IMR-90 (cell line): ENCODE data around the gene AGT. TPM values are rescaled to one million over a fixed set of nuclear protein-coding genes. Genes with fewer than 3 reads are reported as not detected.
A peak's percentile ranks its signal among the peaks of the same experiment; 100 is the strongest.

Experiments
- ATAC-seq: fragments of 200-7000 bp; cut with Tn5 transposase; 2 replicates; pipeline ENCODE4 v1.9.1; 2020; ENCODE audit warnings: low read depth, mild to moderate bottlenecking, moderate library complexity
- BruUV-seq: library from RNA; stranded (reverse); fragments of 400-500 nt; replicated peaks from 2 replicates; lab custom pipeline; 2021; lab: Mats Ljungman, UMichigan
- CTCF ChIA-PET: fragments of 300-600 bp; formaldehyde crosslinking; extraction: SDS; loops from one replicate; lab custom pipeline; 2021; ENCODE audit warnings: antibody characterized with exemption; lab: Yijun Ruan, JAX
- POLR2A ChIA-PET: fragments of 300-600 bp; sonication (Branson Sonifier 250); formaldehyde crosslinking; loops from one replicate; lab custom pipeline; 2022; ENCODE audit warnings: antibody characterized with exemption; ENCODE audit not compliant: unreplicated experiment; lab: Charles Lee
- DNase-seq: peaks from one replicate; pipeline ENCODE4 v3.0.0; 2013
- H2AFZ ChIP-seq: replicated peaks from 2 replicates; pipeline ENCODE3; 2013; ENCODE audit warnings: low read length, mild to moderate bottlenecking; ENCODE audit not compliant: poor library complexity
- H2AK5ac ChIP-seq: 2 replicates; pipeline ENCODE4 v1.6.1; 2013; ENCODE audit warnings: low read depth, low read length, inconsistent platforms
- H2AK9ac ChIP-seq: replicated peaks from 2 replicates; pipeline ENCODE3; 2013; ENCODE audit warnings: mild to moderate bottlenecking, low read depth, low read length, moderate library complexity; ENCODE audit not compliant: poor library complexity
- H2BK120ac ChIP-seq: 2 replicates; pipeline ENCODE4 v1.6.1; 2013; ENCODE audit warnings: low read depth, low read length, inconsistent platforms
- H2BK15ac ChIP-seq: 3 replicates; pipeline ENCODE4 v1.6.1; 2013; ENCODE audit warnings: low read depth, low read length, inconsistent platforms
- H2BK20ac ChIP-seq: 2 replicates; pipeline ENCODE4 v1.6.1; 2013; ENCODE audit warnings: low read depth, mild to moderate bottlenecking, inconsistent platforms, low read length, moderate library complexity
- H2BK5ac ChIP-seq: 2 replicates; pipeline ENCODE4 v1.6.1; 2013; ENCODE audit warnings: mild to moderate bottlenecking, low read depth, low read length, inconsistent platforms; ENCODE audit not compliant: poor library complexity, severe bottlenecking
- H3K14ac ChIP-seq: replicated peaks from 2 replicates; pipeline ENCODE4 v1.6.1; 2013; ENCODE audit warnings: low read depth, low read length, inconsistent platforms
- H3K18ac ChIP-seq: 2 replicates; pipeline ENCODE4 v1.6.1; 2013; ENCODE audit warnings: low read depth, low read length, control low read depth
- H3K23ac ChIP-seq: 2 replicates; pipeline ENCODE4 v1.6.1; 2013; ENCODE audit warnings: low read depth, low read length, inconsistent platforms
- H3K27ac ChIP-seq: 2 replicates; pipeline ENCODE4 v1.5.1; 2013; ENCODE audit warnings: mild to moderate bottlenecking, control low read depth, low read length; ENCODE audit not compliant: insufficient read depth
- H3K27me3 ChIP-seq: 2 replicates; pipeline ENCODE4 v1.6.1; 2013; ENCODE audit warnings: low read length; ENCODE audit not compliant: control insufficient read depth, insufficient read depth
- H3K36me3 ChIP-seq: 2 replicates; pipeline ENCODE4 v1.6.1; 2013; ENCODE audit warnings: low read length, mixed read lengths; ENCODE audit not compliant: control insufficient read depth, insufficient read depth
- H3K4ac ChIP-seq: 2 replicates; pipeline ENCODE4 v1.6.1; 2013; ENCODE audit warnings: low read depth, low read length, inconsistent platforms
- H3K4me1 ChIP-seq: 2 replicates; pipeline ENCODE4 v1.6.1; 2013; ENCODE audit warnings: low read length, mixed read lengths; ENCODE audit not compliant: control insufficient read depth, insufficient read depth
- H3K4me2 ChIP-seq: 2 replicates; pipeline ENCODE4 v1.6.1; 2013; ENCODE audit warnings: low read depth, mild to moderate bottlenecking, control low read depth, low read length, moderate library complexity
- H3K4me3 ChIP-seq: 2 replicates; pipeline ENCODE4 v1.5.1; 2013; ENCODE audit warnings: low read depth, mild to moderate bottlenecking, control low read depth, low read length, moderate library complexity; ENCODE audit not compliant: insufficient read depth
- H3K56ac ChIP-seq: 2 replicates; pipeline ENCODE4 v1.6.1; 2013; ENCODE audit warnings: low read length, inconsistent platforms; ENCODE audit not compliant: insufficient read depth; ENCODE audit errors: extremely low read depth
- H3K79me1 ChIP-seq, 2 experiments: 2 replicates each; pipeline ENCODE4 v1.6.1; 2013; ENCODE audit warnings: low read length in 2 of 2, inconsistent platforms in 1 of 2, low read depth in 1 of 2
- H3K9ac ChIP-seq: 2 replicates; pipeline ENCODE4 v1.6.1; 2013; ENCODE audit warnings: low read depth, low read length, control low read depth
- H3K9me1 ChIP-seq: 2 replicates; pipeline ENCODE4 v1.6.1; 2013; ENCODE audit warnings: low read length, inconsistent platforms; ENCODE audit not compliant: insufficient read depth
- H3K9me3 ChIP-seq: 2 replicates; pipeline ENCODE4 v1.6.1; 2013; ENCODE audit warnings: low read length; ENCODE audit not compliant: control insufficient read depth, insufficient read depth
- H4K20me1 ChIP-seq: 2 replicates; pipeline ENCODE4 v1.6.1; 2013; ENCODE audit warnings: low read length, inconsistent platforms; ENCODE audit not compliant: insufficient read depth
- H4K5ac ChIP-seq: 2 replicates; pipeline ENCODE4 v1.6.1; 2013; ENCODE audit warnings: mild to moderate bottlenecking, low read depth, low read length, control low read depth
- H4K8ac ChIP-seq, 2 experiments: 2 replicates each; pipeline ENCODE4 v1.6.1; 2013; ENCODE audit warnings: low read depth in 2 of 2, low read length in 2 of 2, control low read depth in 1 of 2, inconsistent platforms in 1 of 2
- H4K91ac ChIP-seq: 2 replicates; pipeline ENCODE4 v1.6.1; 2013; ENCODE audit warnings: low read depth, low read length, inconsistent platforms; ENCODE audit not compliant: insufficient read depth
- CHD1 ChIP-seq: IDR thresholded peaks from 2 replicates; pipeline ENCODE4 v1.6.1; 2012; ENCODE audit warnings: low read depth, low read length, improper control_type of control experiment
- FOS ChIP-seq: fragments of 150-350 bp; IDR thresholded peaks from 2 replicates; pipeline ENCODE4 v1.6.1; 2016; ENCODE audit warnings: low read depth, low read length
- MAFK ChIP-seq: IDR thresholded peaks from 2 replicates; pipeline ENCODE4 v1.6.1; 2012; ENCODE audit warnings: low read depth, low read length, improper control_type of control experiment
- NFE2L2 ChIP-seq: fragments of 150-350 bp; IDR thresholded peaks from 2 replicates; pipeline ENCODE4 v1.6.1; 2016; ENCODE audit warnings: low read depth, mild to moderate bottlenecking, low read length
- RCOR1 ChIP-seq: IDR thresholded peaks from 2 replicates; pipeline ENCODE4 v1.6.1; 2012; ENCODE audit warnings: mild to moderate bottlenecking, low read length, improper control_type of control experiment; ENCODE audit not compliant: insufficient replicate concordance
- WGBS, 2 experiments: methylation state at CpG; one replicate each; pipeline versions ENCODE4 v1.1.5 to v1.1.7; 2013; ENCODE audit warnings: missing lambda C conversion rate in 2 of 2; ENCODE audit not compliant: insufficient read length in 1 of 2; ENCODE audit errors: extremely low coverage in 2 of 2; 5-methylcytosine and 5-hydroxymethylcytosine counted together
- dilution Hi-C: fragments of 300-500 bp; cut with HindIII; formaldehyde crosslinking; loops from one replicate; pipeline ENCODE4 v1.14.3; 2018; ENCODE audit warnings: low sequenced_read_pairs; ENCODE audit not compliant: unreplicated experiment
- in situ Hi-C: fragments of 300-500 bp; cut with MboI; formaldehyde crosslinking; loops from 3 replicates; pipeline ENCODE4 v1.14.3; 2019; ENCODE audit warnings: low sequenced_read_pairs, inconsistent platforms, mixed read lengths
- intact Hi-C: fragments of 100-400 bp; cut with micrococcal nuclease; formaldehyde crosslinking; loops from 2 replicates; pipeline ENCODE4 v1.10.0; 2022
- polyA plus RNA-seq, 3 experiments: library from polyadenylated mRNA; depleted of rRNA; stranded (reverse); fragments of >200 nt; gene quantifications; 2 replicates each; pipeline ENCODE4 v1.2.3, GENCODE V29; 2012; ENCODE audit warnings: low replicate concordance in 1 of 3
- total RNA-seq: library from RNA; depleted of rRNA; stranded (reverse); fragments of >200 nt; gene quantifications from 2 replicates; pipeline ENCODE4 v1.2.3, GENCODE V29; 2012
- TF ChIP-seq, protein P1 (sequence below): fragments of 150-350 bp; IDR thresholded peaks from 2 replicates; pipeline ENCODE4 v1.6.1; 2017; ENCODE audit warnings: mild to moderate bottlenecking, antibody characterized with exemption, low read length, low read depth

AGT gene
- total and polyA plus RNA-seq, 2 of the 4 experiments (the other 2 are of a cell fraction) = 0.18 to 0.34 TPM

DNA sequence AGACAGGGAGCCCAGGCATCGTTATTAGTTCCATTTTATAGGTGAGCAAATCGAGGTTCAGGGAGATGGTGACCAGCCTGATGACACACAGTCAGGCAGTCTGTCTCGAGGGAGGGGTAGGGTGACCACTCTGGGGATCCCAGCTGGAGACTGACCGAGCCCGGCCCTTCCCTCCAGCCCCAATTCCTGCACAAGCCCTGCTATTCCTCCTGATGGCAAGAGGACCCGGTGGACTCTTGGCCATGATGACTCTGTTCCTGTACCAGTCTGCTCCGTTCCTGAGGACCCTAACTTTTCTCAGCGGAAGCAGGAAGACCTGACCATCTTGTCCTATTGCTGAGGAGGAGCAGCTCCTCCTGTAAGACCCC, 391 bp downstream of the AGT start:
- dilution Hi-C loops (no loop called here), intact Hi-C loops (loop anchor here (5.0 kb wide), 1 partner anchor 39 kb away; no protein-coding TSS in a partner anchor), in situ Hi-C loops (no loop called here)
- H2BK20ac ChIP-seq = peak overlapping the region; percentile 36; the same call in 1 of the 2 replicates
- no peak overlapping the region for H3K23ac ChIP-seq
- H3K9me3 ChIP-seq = no peaks in the 10 kb centered on the region
- H3K4me1 ChIP-seq = peaks cover 11% of the 10 kb centered on the region
- H3K36me3 ChIP-seq = no peaks in the 10 kb centered on the region
- WGBS, 2 experiments = no CpG with 5 or more reads among the region's 8 CpGs
- POLR2A ChIA-PET = no interaction called here
- H4K91ac ChIP-seq = no peak overlapping the region
- no TSS peak for BruUV-seq
- CTCF ChIA-PET = interaction anchor here (1.2 to 1.6 kb wide), 2 partner anchors 51 to 59 kb away, joined by 3 read pairs; no protein-coding TSS in a partner anchor
- H2AK9ac ChIP-seq = no peak overlapping the region
- peaks cover 4% of the 10 kb centered on the region; the same call in 1 of the 2 replicates for H3K9me1 ChIP-seq
- 0 out of 2 replicates have a peak overlapping the region, but pooled peaks have one; percentile 37 for H3K14ac ChIP-seq
- no peak overlapping the region for H3K9ac ChIP-seq
- no peaks in the 10 kb centered on the region for H4K20me1 ChIP-seq
- H3K27me3 ChIP-seq = peaks cover 2% of the 10 kb centered on the region; the same call in 1 of the 2 replicates
- peak overlapping the region; percentile 75 for H3K4ac ChIP-seq
- peak overlapping the region; percentile 67 for H2AFZ ChIP-seq
- no peak overlapping the region for H3K56ac ChIP-seq
- DNase-seq (no peak), ATAC-seq (no peak)
- no peaks in the 10 kb centered on the region for H3K79me1 ChIP-seq
- H2BK5ac ChIP-seq = no peak overlapping the region
- no peak overlapping the region for H3K27ac ChIP-seq
- peak overlapping the region in 1 of 2 experiments; percentile 24; a peak in 1 of 4 replicates for H4K8ac ChIP-seq
- H3K4me3 ChIP-seq = no peak overlapping the region
- H3K4me2 ChIP-seq = peak overlapping the region; percentile 15; the same call in 1 of the 2 replicates
- no peak overlapping the region; the same call in 1 of the 2 replicates for H2AK5ac ChIP-seq
- peak overlapping the region; percentile 6; the same call in 1 of the 2 replicates for H3K18ac ChIP-seq
- no peak overlapping the region for H2BK15ac ChIP-seq
- TF ChIP-seq FOS (no peak), RCOR1 (no peak), NFE2L2 (no peak), CHD1 (no peak), MAFK (no peak)
- TF ChIP-seq, protein P1, sequence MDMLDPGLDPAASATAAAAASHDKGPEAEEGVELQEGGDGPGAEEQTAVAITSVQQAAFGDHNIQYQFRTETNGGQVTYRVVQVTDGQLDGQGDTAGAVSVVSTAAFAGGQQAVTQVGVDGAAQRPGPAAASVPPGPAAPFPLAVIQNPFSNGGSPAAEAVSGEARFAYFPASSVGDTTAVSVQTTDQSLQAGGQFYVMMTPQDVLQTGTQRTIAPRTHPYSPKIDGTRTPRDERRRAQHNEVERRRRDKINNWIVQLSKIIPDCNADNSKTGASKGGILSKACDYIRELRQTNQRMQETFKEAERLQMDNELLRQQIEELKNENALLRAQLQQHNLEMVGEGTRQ = no peak
- no peak overlapping the region; the same call in 1 of the 2 replicates for H4K5ac ChIP-seq
- H2BK120ac ChIP-seq = no peak overlapping the region
